Subcutaneous adipose tissue (tissue), 4 donors: ENCODE measurements around the gene ZNF714. TPM values are rescaled to one million over a fixed set of nuclear protein-coding genes. Genes with fewer than 3 reads are reported as not detected.

Experiments
- CTCF ChIP-seq: fragments of 450-650 bp; IDR thresholded peaks from one replicate; pipeline ENCODE4 v1.5.1; 2016; ENCODE audit warnings: low read depth, mild to moderate bottlenecking, control low read depth, antibody characterized with exemption, moderate library complexity
- total RNA-seq, 4 donors: library from RNA; depleted of rRNA; stranded (reverse); fragments of >200 nt; gene quantifications; one replicate each; pipeline ENCODE4 v1.1.0, GENCODE V29; 2016

The ZNF714 gene
- total RNA-seq, 4 donors from 2014 or later: 7.1 to 11.5 (median 8.1) TPM

GRCh38 chr19:21133633-21134032 is 51.6 kb downstream of the ZNF714 start:
- TF ChIP-seq CTCF: no peak

GRCh38 chr19:21134934-21135366 is 52.9 kb downstream of the ZNF714 start:
- TF ChIP-seq CTCF: no peak

DNA sequence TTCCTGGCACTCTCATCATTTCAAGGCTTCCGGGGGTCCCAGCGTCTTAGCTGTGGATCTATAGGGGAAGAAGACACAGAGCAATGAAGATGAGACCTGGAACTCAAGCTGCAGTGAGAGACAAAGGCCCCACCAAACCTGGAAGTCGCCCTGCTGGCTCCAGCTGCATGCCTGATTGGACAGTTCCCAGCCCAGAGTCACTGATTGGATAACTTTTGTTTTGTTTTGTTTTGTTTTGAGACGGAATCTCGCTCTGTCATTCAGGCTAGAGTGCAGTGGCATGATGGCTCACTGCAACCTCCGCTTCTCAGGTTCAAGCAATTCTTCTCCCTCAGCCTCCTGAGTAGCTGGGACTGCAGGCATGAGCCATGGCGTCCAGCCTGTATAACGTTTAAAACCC is 53.4 kb downstream of the ZNF714 start:
- TF ChIP-seq CTCF: no peak

GRCh38 chr19:21138130-21138529 is 56.1 kb downstream of the ZNF714 start:
- TF ChIP-seq CTCF: no peak

GRCh38 chr19:21141787-21142464 is 59.9 kb downstream of the ZNF714 start, which contains the start of gene ZNF431:
Gene ZNF431, plus strand, starts transcription at chr19:21142040. Its CDS starts 144 bp downstream, at chr19:21142184.
- no peak for TF ChIP-seq CTCF

GRCh38 chr19:21143428-21143827 is 61.4 kb downstream of the ZNF714 start:
- TF ChIP-seq CTCF: no peak

DNA sequence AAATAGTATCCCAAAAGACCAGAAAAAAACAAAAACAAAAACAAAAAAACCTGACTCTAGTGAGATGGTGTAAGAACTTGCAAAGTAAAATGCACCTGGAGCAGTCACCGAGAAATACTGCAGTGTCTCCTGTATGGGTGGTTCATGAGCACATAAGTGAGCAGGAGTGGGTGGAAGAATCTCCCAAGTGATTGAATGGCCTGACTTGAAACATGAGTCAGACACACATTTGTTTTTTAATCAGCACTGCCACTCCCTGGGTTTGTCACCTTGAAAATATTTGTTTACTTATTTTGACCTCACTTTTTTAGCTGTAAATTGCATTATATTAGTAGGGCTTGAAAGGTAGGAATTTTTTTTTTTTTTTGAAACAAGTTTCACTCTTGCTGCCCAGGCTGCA is 61.9 kb downstream of the ZNF714 start:
- TF ChIP-seq CTCF: no peak
